GM21786 (cell line): ENCODE results near the gene ANKRD6.
"Not testable (repeated sequence)": the region's sequence is repeated elsewhere in the genome, so short reads cannot be mapped to it uniquely, and the experiment has no call there.

ENCODE experiments used
- ATAC-seq: cut with Tn5 transposase; IDR thresholded peaks from one replicate; pipeline ENCODE4 v1.9.1; 2021; ENCODE audit not compliant: unreplicated experiment

Gene ANKRD6

GRCh38 chr6:89641581-89641980 lies 208.6 kb downstream of the ANKRD6 start:
- not testable (repeated sequence) for ATAC-seq

GRCh38 chr6:89642956-89643355 lies 210.0 kb downstream of the ANKRD6 start:
- no peak for ATAC-seq

GRCh38 chr6:89643406-89643805 lies 210.5 kb downstream of the ANKRD6 start:
- ATAC-seq, result no peak

GRCh38 chr6:89644864-89645263 lies 211.9 kb downstream of the ANKRD6 start:
- ATAC-seq, result no peak

- no peak for ATAC-seq
These were observed 216.7 kb downstream of the ANKRD6 start for GRCh38 chr6:89649682-89650081.

- no peak for ATAC-seq
These were observed 217.6 kb downstream of the ANKRD6 start for GRCh38 chr6:89650579-89650978.

- no peak for ATAC-seq
These were observed 222.2 kb downstream of the ANKRD6 start for GRCh38 chr6:89655122-89655521.

- no peak for ATAC-seq
These were observed 224.7 kb downstream of the ANKRD6 start for GRCh38 chr6:89657445-89658158.

- no peak for ATAC-seq
These were observed 228.0 kb downstream of the ANKRD6 start for GRCh38 chr6:89660981-89661380.

- no peak for ATAC-seq
These were observed 228.6 kb downstream of the ANKRD6 start for GRCh38 chr6:89661559-89661958.

GRCh38 chr6:89662659-89663223 lies 229.8 kb downstream of the ANKRD6 start:
- ATAC-seq, result no peak

GRCh38 chr6:89667872-89668556 lies 235.1 kb downstream of the ANKRD6 start:
- ATAC-seq, result no peak

- ATAC-seq, result no peak
These were observed 236.1 kb downstream of the ANKRD6 start for GRCh38 chr6:89669002-89669401.

- ATAC-seq, result no peak
These were observed 238.1 kb downstream of the ANKRD6 start for GRCh38 chr6:89670935-89671565.

- ATAC-seq, result no peak
These were observed 243.2 kb downstream of the ANKRD6 start for GRCh38 chr6:89675949-89676748.

GRCh38 chr6:89678531-89678930 lies 245.6 kb downstream of the ANKRD6 start:
- no peak for ATAC-seq

GRCh38 chr6:89679215-89680120 lies 246.5 kb downstream of the ANKRD6 start:
- no peak for ATAC-seq

GRCh38 chr6:89680150-89680549 lies 247.2 kb downstream of the ANKRD6 start:
- ATAC-seq, result no peak

GRCh38 chr6:89680551-89680950 lies 247.6 kb downstream of the ANKRD6 start:
- no peak for ATAC-seq

- ATAC-seq, result no peak
These were observed 249.1 kb downstream of the ANKRD6 start for GRCh38 chr6:89681983-89682564.
